HUES6 (cell line): Measurements from ENCODE around the gene FCHSD2.

Experiments used
- H3K27ac ChIP-seq: 2 replicates; pipeline ENCODE4 v1.7.0; 2013; ENCODE audit warnings: low read depth, mild to moderate bottlenecking, low read length, inconsistent platforms
- H3K27me3 ChIP-seq: 2 replicates; pipeline ENCODE4 v1.6.1; 2013; ENCODE audit warnings: low read length; ENCODE audit not compliant: control insufficient read depth, insufficient read depth
- H3K36me3 ChIP-seq: 2 replicates; pipeline ENCODE4 v1.6.1; 2013; ENCODE audit warnings: low read length; ENCODE audit not compliant: control insufficient read depth, insufficient read depth
- H3K4me1 ChIP-seq: 2 replicates; pipeline ENCODE4 v1.6.1; 2013; ENCODE audit warnings: low read length; ENCODE audit not compliant: control insufficient read depth, insufficient read depth
- H3K4me3 ChIP-seq: 2 replicates; pipeline ENCODE4 v1.5.1; 2013; ENCODE audit warnings: low read depth, low read length
- H3K9ac ChIP-seq: one replicate; pipeline ENCODE4 v1.6.1; 2013; ENCODE audit warnings: mild to moderate bottlenecking, low read length
- H3K9me3 ChIP-seq: 2 replicates; pipeline ENCODE4 v1.6.1; 2013; ENCODE audit warnings: low read depth, low read length; ENCODE audit not compliant: control insufficient read depth, insufficient read depth

Gene FCHSD2

DNA sequence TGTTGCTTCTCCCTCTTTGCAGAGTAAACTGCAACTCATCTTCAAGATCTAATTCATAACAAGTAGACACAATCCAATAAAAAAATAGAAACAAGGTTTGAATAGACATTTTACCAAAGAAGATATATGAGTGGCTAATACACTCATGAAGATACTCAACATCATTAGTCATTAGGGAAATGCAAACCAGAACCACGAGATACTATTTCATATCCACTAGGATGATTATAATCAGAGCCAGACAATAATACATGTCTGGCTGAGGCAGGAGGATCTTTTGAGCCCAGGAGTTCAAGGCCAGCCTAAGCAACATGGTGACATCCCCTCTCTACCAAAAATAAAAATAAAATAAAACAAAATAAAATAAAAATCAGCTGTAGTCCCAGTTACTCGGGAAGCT, 242.9 kb downstream of the FCHSD2 start:
- Histone ChIP-seq H3K27me3 (no peaks in the 10 kb centered on the region), H3K4me1 (peaks cover 9% of the 10 kb centered on the region), H3K9ac (no peak overlapping the region), H3K36me3 (no peaks in the 10 kb centered on the region), H3K9me3 (no peaks in the 10 kb centered on the region), H3K4me3 (no peak overlapping the region), H3K27ac (no peak overlapping the region)

GRCh38 chr11:72897506-72897905, 244.6 kb downstream of the FCHSD2 start:
- Histone ChIP-seq H3K4me1 (no peaks in the 10 kb centered on the region), H3K36me3 (no peaks in the 10 kb centered on the region), H3K9ac (no peak overlapping the region), H3K27me3 (no peaks in the 10 kb centered on the region), H3K9me3 (no peaks in the 10 kb centered on the region), H3K27ac (no peak overlapping the region), H3K4me3 (no peak overlapping the region)

- H3K36me3 ChIP-seq, result no peaks in the 10 kb centered on the region
- no peaks in the 10 kb centered on the region for H3K27me3 ChIP-seq
- H3K9ac ChIP-seq, result no peak overlapping the region
- H3K27ac ChIP-seq, result no peak overlapping the region
- no peaks in the 10 kb centered on the region for H3K9me3 ChIP-seq
- H3K4me1 ChIP-seq, result no peaks in the 10 kb centered on the region
- H3K4me3 ChIP-seq, result no peak overlapping the region
Observed at GRCh38 chr11:72896431-72896830, 245.7 kb downstream of the FCHSD2 start.

- no peaks in the 10 kb centered on the region for H3K9me3 ChIP-seq
- no peaks in the 10 kb centered on the region for H3K4me1 ChIP-seq
- no peak overlapping the region for H3K27ac ChIP-seq
- no peak overlapping the region for H3K9ac ChIP-seq
- H3K4me3 ChIP-seq, result no peak overlapping the region
- H3K27me3 ChIP-seq, result no peaks in the 10 kb centered on the region
- H3K36me3 ChIP-seq, result peaks cover 4% of the 10 kb centered on the region
Observed at GRCh38 chr11:72890881-72891280, 251.2 kb downstream of the FCHSD2 start.

- Histone ChIP-seq H3K4me1 (no peaks in the 10 kb centered on the region), H3K27me3 (no peaks in the 10 kb centered on the region), H3K9ac (no peak overlapping the region)
Observed at GRCh38 chr11:72886619-72887018, 255.5 kb downstream of the FCHSD2 start.

DNA sequence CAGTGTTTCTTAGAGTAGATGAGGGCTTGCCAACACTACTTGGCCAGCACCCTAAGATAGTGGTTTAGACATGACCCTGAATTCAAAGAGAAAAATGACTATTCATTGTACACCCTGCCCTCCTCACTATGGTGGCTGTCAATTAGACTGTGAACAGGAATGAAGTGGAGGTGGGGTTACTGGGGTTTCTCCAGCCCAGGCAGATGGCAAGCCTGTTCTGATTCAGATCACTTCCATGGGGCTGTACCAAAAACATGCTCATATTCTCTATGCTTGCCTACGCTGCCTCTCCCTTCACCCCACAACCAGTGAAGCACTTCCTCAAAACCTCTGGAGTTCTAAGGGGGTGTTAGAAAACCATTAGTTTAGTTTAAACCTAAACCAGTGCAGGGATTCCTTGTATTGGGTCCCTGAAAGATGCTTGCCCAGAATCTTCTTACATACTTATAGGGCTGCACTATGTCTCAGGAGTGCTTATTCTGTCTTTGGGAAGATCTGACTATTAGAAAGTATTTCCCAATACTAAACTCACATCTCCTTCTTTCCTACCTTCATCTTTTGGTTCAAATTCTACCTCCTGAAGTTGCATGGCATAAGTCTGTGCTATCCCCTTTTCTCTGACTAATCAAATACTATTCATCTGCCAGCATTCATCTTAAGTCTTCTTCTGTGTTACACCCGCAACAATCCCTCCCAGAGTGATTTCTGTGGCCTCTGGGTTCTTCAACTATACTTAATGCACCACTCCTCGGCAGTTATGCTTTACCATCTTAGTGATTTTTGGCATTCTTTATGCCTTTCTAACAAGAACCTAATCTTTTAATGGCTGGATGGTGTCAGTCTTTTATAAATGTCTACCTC, 256.1 kb downstream of the FCHSD2 start:
- no peaks in the 10 kb centered on the region for H3K27me3 ChIP-seq
- peaks cover 4% of the 10 kb centered on the region for H3K36me3 ChIP-seq
- H3K9me3 ChIP-seq, result no peaks in the 10 kb centered on the region
- no peak overlapping the region for H3K4me3 ChIP-seq
- no peaks in the 10 kb centered on the region for H3K4me1 ChIP-seq
- H3K9ac ChIP-seq, result no peak overlapping the region
- H3K27ac ChIP-seq, result no peak overlapping the region

More at GRCh38 chr11:72886619-72887018, 255.5 kb downstream of the FCHSD2 start:
- H3K4me3 ChIP-seq, result no peak overlapping the region
- H3K9me3 ChIP-seq, result no peaks in the 10 kb centered on the region
- no peak overlapping the region for H3K27ac ChIP-seq
- peaks cover 4% of the 10 kb centered on the region for H3K36me3 ChIP-seq

DNA sequence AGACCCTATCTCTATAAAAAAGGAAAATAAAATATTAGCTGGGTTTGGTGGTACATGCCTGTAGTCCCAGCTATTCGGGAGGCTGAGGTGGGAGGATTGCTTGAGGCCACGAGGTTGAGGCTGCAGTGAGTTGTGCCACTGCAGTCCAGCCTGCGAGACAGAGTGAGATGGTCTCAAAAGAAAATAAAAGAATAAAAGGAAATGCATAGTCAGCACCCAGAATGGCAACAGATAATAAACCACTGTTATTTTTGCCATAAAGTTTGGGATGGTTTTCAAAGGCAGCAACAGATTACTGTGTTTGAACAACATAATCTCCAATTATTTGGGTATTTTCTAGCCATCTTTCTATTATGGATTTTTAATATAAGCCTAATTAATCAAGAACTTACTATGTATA, 266.0 kb downstream of the FCHSD2 start:
- Histone ChIP-seq H3K4me3 (no peak overlapping the region), H3K27ac (no peak overlapping the region), H3K27me3 (no peaks in the 10 kb centered on the region), H3K36me3 (no peaks in the 10 kb centered on the region), H3K9me3 (no peaks in the 10 kb centered on the region), H3K4me1 (no peaks in the 10 kb centered on the region), H3K9ac (no peak overlapping the region)

- Histone ChIP-seq H3K4me3 (no peak overlapping the region), H3K9ac (no peak overlapping the region), H3K36me3 (no peaks in the 10 kb centered on the region), H3K9me3 (no peaks in the 10 kb centered on the region), H3K27ac (no peak overlapping the region), H3K4me1 (no peaks in the 10 kb centered on the region), H3K27me3 (no peaks in the 10 kb centered on the region)
Observed at GRCh38 chr11:72875736-72876135, 266.4 kb downstream of the FCHSD2 start.

GRCh38 chr11:72872012-72872411, 270.1 kb downstream of the FCHSD2 start:
- Histone ChIP-seq H3K36me3 (no peaks in the 10 kb centered on the region), H3K9me3 (no peaks in the 10 kb centered on the region), H3K27me3 (no peaks in the 10 kb centered on the region), H3K27ac (no peak overlapping the region), H3K9ac (no peak overlapping the region), H3K4me3 (no peak overlapping the region), H3K4me1 (no peaks in the 10 kb centered on the region)

- Histone ChIP-seq H3K4me1 (no peaks in the 10 kb centered on the region), H3K4me3 (no peak overlapping the region), H3K9ac (no peak overlapping the region), H3K9me3 (no peaks in the 10 kb centered on the region), H3K27ac (no peak overlapping the region), H3K27me3 (no peaks in the 10 kb centered on the region), H3K36me3 (no peaks in the 10 kb centered on the region)
Observed at GRCh38 chr11:72871119-72871518, 271.0 kb downstream of the FCHSD2 start.

DNA sequence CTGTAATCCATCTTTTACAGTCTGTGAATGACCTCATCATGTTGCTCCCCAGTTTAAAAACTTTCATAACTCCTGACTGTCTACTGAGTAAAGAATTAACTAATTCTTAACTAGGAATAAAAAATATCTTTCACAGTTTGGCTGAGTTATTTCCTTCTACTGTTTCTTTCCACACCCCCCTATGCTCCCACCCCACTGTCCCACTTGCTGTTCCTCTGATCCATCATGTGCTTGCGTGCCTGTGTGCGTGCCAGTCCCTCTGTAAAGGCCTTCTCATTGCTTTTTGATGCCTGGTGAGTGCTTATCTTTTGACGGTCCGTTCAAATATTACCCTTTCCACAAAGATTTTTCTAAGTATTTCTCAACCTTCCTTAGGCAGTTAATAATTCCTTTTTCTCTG, 272.3 kb downstream of the FCHSD2 start:
- no peak overlapping the region for H3K27ac ChIP-seq
- no peak overlapping the region for H3K4me3 ChIP-seq
- H3K9me3 ChIP-seq, result no peaks in the 10 kb centered on the region
- no peaks in the 10 kb centered on the region for H3K27me3 ChIP-seq
- H3K9ac ChIP-seq, result no peak overlapping the region
- H3K4me1 ChIP-seq, result no peaks in the 10 kb centered on the region
- no peaks in the 10 kb centered on the region for H3K36me3 ChIP-seq
